ENCODE data around the gene KRT6A.

DNA sequence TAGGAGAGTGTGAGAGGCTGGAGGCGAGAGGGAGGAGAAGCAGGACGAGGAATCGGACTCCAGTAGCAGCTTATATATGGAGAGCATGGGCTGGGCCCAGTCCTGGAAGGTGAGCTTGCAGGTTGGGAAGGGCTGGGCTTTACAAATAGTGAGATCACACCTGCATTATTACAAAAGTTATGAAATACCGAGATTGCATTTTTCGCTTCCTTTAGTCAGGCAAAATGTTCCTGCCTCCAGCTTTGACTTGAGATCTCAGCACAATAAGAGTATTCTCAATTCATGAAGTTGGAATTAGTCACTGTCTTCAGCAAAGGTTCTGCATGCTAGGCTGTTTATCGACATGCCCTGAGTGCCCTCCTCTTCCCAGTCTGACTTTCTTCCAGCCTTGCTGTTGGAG is 41.0 kb downstream of the KRT6A start, which contains the start of gene KRT6B:
- TF ChIP-seq EZH2 (IDR thresholded peaks at IDR 0.05; ENCODE audit: insufficient read depth, poor library complexity, severe bottlenecking): no peak
- TF ChIP-seq EZH2phosphoT487 (IDR thresholded peaks at IDR 0.05; ENCODE audit: insufficient read depth, low read depth): no peak

Measured in GM23248 (cell line).